GM06990 (cell line): ENCODE data around the gene OR52N5.

Experiments
- DNase-seq: peaks from one replicate; pipeline ENCODE4 v3.0.0-alpha.2; 2011; ENCODE audit not compliant: insufficient read length; ENCODE audit errors: extremely low read depth
- H3K27me3 ChIP-seq: replicated peaks from 2 replicates; pipeline ENCODE4 v1.6.0; 2011; ENCODE audit warnings: low read length; ENCODE audit not compliant: control insufficient read depth, insufficient read depth
- H3K36me3 ChIP-seq: 2 replicates; pipeline ENCODE4 v1.5.1; 2011; ENCODE audit warnings: low read length; ENCODE audit not compliant: control insufficient read depth, insufficient read depth
- H3K4me3 ChIP-seq: replicated peaks from 2 replicates; pipeline ENCODE4 v1.5.1; 2011; ENCODE audit warnings: low read depth, mild to moderate bottlenecking, control low read depth, low read length
- TF ChIP-seq, protein P1 (sequence below): IDR thresholded peaks from 2 replicates; pipeline ENCODE4 v1.5.1; 2011; ENCODE audit warnings: low read length, control low read depth, mild to moderate bottlenecking, inconsistent platforms; ENCODE audit not compliant: insufficient read depth, poor library complexity, severe bottlenecking

OR52N5 gene

DNA sequence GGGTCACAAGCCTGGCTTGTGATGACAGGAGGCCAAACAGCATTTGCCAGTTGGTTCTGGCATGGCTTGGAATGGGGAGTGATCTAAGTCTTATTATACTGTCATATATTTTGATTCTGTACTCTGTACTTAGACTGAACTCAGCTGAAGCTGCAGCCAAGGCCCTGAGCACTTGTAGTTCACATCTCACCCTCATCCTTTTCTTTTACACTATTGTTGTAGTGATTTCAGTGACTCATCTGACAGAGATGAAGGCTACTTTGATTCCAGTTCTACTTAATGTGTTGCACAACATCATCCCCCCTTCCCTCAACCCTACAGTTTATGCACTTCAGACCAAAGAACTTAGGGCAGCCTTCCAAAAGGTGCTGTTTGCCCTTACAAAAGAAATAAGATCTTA, 46.1 kb downstream of the OR52N5 start:
- H3K36me3 ChIP-seq: no peaks in the 10 kb centered on the region
- TF ChIP-seq, protein P1, sequence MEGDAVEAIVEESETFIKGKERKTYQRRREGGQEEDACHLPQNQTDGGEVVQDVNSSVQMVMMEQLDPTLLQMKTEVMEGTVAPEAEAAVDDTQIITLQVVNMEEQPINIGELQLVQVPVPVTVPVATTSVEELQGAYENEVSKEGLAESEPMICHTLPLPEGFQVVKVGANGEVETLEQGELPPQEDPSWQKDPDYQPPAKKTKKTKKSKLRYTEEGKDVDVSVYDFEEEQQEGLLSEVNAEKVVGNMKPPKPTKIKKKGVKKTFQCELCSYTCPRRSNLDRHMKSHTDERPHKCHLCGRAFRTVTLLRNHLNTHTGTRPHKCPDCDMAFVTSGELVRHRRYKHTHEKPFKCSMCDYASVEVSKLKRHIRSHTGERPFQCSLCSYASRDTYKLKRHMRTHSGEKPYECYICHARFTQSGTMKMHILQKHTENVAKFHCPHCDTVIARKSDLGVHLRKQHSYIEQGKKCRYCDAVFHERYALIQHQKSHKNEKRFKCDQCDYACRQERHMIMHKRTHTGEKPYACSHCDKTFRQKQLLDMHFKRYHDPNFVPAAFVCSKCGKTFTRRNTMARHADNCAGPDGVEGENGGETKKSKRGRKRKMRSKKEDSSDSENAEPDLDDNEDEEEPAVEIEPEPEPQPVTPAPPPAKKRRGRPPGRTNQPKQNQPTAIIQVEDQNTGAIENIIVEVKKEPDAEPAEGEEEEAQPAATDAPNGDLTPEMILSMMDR: no peak
- no peaks in the 10 kb centered on the region for H3K27me3 ChIP-seq
- no peak for DNase-seq
- H3K4me3 ChIP-seq: no peak overlapping the region

DNA sequence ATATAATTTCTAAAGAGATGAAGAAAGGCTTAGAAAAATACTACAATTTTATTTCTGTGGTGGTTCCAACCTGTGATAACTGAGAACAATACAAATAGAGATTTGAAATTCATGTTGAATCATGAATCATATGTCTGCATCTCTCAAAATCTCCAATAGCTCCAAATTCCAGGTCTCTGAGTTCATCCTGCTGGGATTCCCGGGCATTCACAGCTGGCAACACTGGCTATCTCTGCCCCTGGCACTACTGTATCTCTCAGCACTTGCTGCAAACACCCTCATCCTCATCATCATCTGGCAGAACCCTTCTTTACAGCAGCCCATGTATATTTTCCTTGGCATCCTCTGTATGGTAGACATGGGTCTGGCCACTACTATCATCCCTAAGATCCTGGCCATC, 46.8 kb downstream of the OR52N5 start, which contains the start of gene OR56B1:
Gene OR56B1 (plus strand): TSS at position 53 of the 400 bp plus-strand sequence. CDS start 69 bp downstream, at position 122.
- no peaks in the 10 kb centered on the region for H3K27me3 ChIP-seq
- no peak within 1 kb of the TSS for H3K4me3 ChIP-seq
- TF ChIP-seq, protein P1: no peak
- no peak for DNase-seq
- no peaks in the 10 kb centered on the region for H3K36me3 ChIP-seq

DNA sequence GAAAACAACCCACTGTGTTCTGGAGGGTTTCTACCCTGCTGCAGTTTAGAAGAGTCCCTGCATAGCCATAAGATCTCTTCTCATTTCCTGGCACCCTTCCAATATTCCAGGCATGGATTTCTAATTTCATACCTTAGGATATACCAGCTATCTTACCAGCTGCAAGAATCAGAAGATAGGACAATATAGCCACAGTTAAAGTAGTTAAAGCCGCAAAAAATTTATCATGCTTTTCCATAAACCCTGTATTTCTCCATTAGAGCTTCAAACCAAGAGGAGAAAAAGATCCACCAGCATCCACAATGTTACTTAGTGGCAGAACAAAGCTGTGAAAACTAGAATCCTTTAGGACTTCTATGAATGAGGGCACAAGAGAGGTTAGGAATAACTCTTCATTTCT, 55.5 kb downstream of the OR52N5 start:
- H3K36me3 ChIP-seq: no peaks in the 10 kb centered on the region
- no peaks in the 10 kb centered on the region; the same call in 1 of the 2 replicates for H3K27me3 ChIP-seq
- TF ChIP-seq, protein P1: no peak

DNA sequence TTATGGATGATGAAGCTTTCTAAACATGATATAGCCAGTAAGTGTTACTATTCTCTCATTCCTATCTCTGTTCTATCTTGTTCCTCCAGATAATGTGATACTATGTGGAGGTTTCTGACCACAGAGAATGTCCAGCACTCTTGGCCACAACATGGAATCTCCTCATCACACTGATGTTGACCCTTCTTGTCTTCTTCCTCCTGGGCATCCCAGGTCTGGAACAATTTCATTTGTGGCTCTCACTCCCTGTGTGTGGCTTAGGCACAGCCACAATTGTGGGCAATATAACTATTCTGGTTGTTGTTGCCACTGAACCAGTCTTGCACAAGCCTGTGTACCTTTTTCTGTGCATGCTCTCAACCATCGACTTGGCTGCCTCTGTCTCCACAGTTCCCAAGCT, 56.8 kb downstream of the OR52N5 start:
- no peaks in the 10 kb centered on the region for H3K36me3 ChIP-seq
- TF ChIP-seq, protein P1: no peak
- H3K4me3 ChIP-seq: no peak overlapping the region
- H3K27me3 ChIP-seq: no peaks in the 10 kb centered on the region; the same call in 1 of the 2 replicates
- no peak for DNase-seq

More for the DNA sequence above, 55.5 kb downstream of the OR52N5 start:
- H3K4me3 ChIP-seq: no peak overlapping the region
- no peak for DNase-seq
